ENCODE results near the gene ATF5. TPM values are rescaled to one million over a fixed set of nuclear protein-coding genes. Genes with fewer than 3 reads are reported as not detected.
A peak's percentile ranks its signal among the peaks of the same experiment; 100 is the strongest.

ATF5 gene
- total and polyA plus RNA-seq, 10 of the 15 experiments (the other 5 are each of a cell fraction or from before 2014, with no cell fraction given), result 9.1 to 133 (median 24.0) TPM

GRCh38 chr19:49929121-49929610 lies at the start of gene ATF5, which contains the start of gene NUP62 (continued):
- TF ChIP-seq IRF5 (IDR thresholded peaks at IDR 0.05; ENCODE audit: borderline replicate concordance) (no peak), PAX5 (IDR thresholded peaks at IDR 0.05; ENCODE audit: borderline replicate concordance, low read depth, low read length) (peak; percentile 12; the same call in 1 of the 2 replicates), MEF2A (IDR thresholded peaks at IDR 0.05; ENCODE audit: insufficient read depth, low read depth, low read length) (peak; percentile 57; the same call in 1 of the 2 replicates), ZNF384 (IDR thresholded peaks at IDR 0.05; ENCODE audit: borderline replicate concordance, low read depth, low read length) (no peak), CBFB (IDR thresholded peaks at IDR 0.05; ENCODE audit: low read depth) (peak; percentile 92), MAX (IDR thresholded peaks at IDR 0.05; ENCODE audit: low read depth, low read length) (peak; percentile 31; the same call in 1 of the 2 replicates), ATF2 (IDR thresholded peaks at IDR 0.05; ENCODE audit: low read length) (no peak), NR2F1 (conservative IDR thresholded peaks at IDR 0.05) (peak; percentile 75), SMAD5 (IDR thresholded peaks at IDR 0.05; ENCODE audit: low read depth) (peak; percentile 98), SMARCA5 (IDR thresholded peaks at IDR 0.05) (peak; percentile 89), SUZ12 (IDR thresholded peaks at IDR 0.05; ENCODE audit: unreplicated experiment) (no peak), ATF7 (IDR thresholded peaks at IDR 0.05; ENCODE audit: low read depth) (0 out of 2 replicates have a peak, but pooled peaks have one; percentile 24), TARDBP (IDR thresholded peaks at IDR 0.05; ENCODE audit: borderline replicate concordance) (0 out of 2 replicates have a peak, but pooled peaks have one; percentile 52), RAD51 (IDR thresholded peaks at IDR 0.05) (no peak), WRNIP1 (IDR thresholded peaks at IDR 0.05; ENCODE audit: borderline replicate concordance, low read depth, low read length) (no peak)
- TF ChIP-seq, protein P1, sequence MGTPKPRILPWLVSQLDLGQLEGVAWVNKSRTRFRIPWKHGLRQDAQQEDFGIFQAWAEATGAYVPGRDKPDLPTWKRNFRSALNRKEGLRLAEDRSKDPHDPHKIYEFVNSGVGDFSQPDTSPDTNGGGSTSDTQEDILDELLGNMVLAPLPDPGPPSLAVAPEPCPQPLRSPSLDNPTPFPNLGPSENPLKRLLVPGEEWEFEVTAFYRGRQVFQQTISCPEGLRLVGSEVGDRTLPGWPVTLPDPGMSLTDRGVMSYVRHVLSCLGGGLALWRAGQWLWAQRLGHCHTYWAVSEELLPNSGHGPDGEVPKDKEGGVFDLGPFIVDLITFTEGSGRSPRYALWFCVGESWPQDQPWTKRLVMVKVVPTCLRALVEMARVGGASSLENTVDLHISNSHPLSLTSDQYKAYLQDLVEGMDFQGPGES (IDR thresholded peaks at IDR 0.05), result peak; percentile 40
- TF ChIP-seq, protein P2, sequence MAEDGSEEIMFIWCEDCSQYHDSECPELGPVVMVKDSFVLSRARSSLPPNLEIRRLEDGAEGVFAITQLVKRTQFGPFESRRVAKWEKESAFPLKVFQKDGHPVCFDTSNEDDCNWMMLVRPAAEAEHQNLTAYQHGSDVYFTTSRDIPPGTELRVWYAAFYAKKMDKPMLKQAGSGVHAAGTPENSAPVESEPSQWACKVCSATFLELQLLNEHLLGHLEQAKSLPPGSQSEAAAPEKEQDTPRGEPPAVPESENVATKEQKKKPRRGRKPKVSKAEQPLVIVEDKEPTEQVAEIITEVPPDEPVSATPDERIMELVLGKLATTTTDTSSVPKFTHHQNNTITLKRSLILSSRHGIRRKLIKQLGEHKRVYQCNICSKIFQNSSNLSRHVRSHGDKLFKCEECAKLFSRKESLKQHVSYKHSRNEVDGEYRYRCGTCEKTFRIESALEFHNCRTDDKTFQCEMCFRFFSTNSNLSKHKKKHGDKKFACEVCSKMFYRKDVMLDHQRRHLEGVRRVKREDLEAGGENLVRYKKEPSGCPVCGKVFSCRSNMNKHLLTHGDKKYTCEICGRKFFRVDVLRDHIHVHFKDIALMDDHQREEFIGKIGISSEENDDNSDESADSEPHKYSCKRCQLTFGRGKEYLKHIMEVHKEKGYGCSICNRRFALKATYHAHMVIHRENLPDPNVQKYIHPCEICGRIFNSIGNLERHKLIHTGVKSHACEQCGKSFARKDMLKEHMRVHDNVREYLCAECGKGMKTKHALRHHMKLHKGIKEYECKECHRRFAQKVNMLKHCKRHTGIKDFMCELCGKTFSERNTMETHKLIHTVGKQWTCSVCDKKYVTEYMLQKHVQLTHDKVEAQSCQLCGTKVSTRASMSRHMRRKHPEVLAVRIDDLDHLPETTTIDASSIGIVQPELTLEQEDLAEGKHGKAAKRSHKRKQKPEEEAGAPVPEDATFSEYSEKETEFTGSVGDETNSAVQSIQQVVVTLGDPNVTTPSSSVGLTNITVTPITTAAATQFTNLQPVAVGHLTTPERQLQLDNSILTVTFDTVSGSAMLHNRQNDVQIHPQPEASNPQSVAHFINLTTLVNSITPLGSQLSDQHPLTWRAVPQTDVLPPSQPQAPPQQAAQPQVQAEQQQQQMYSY (CRISPR knock-in tag; IDR thresholded peaks at IDR 0.05), result 0 out of 2 replicates have a peak, but pooled peaks have one; percentile 65
- TF ChIP-seq, protein P3, sequence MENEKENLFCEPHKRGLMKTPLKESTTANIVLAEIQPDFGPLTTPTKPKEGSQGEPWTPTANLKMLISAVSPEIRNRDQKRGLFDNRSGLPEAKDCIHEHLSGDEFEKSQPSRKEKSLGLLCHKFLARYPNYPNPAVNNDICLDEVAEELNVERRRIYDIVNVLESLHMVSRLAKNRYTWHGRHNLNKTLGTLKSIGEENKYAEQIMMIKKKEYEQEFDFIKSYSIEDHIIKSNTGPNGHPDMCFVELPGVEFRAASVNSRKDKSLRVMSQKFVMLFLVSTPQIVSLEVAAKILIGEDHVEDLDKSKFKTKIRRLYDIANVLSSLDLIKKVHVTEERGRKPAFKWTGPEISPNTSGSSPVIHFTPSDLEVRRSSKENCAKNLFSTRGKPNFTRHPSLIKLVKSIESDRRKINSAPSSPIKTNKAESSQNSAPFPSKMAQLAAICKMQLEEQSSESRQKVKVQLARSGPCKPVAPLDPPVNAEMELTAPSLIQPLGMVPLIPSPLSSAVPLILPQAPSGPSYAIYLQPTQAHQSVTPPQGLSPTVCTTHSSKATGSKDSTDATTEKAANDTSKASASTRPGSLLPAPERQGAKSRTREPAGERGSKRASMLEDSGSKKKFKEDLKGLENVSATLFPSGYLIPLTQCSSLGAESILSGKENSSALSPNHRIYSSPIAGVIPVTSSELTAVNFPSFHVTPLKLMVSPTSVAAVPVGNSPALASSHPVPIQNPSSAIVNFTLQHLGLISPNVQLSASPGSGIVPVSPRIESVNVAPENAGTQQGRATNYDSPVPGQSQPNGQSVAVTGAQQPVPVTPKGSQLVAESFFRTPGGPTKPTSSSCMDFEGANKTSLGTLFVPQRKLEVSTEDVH (IDR thresholded peaks at IDR 0.05; ENCODE audit: low read depth, partially characterized antibody), result no peak
